Liver (tissue), 9 donors: ENCODE data around the gene TAS2R9. TPM values are rescaled to one million over a fixed set of nuclear protein-coding genes. Genes with fewer than 3 reads are reported as not detected.

Experiments
- DNase-seq: peaks from one replicate; pipeline ENCODE4 v3.0.0-alpha.2; 2017; ENCODE audit warnings: low spot score
- H3K27ac ChIP-seq, 2 donors: one replicate each; pipeline ENCODE4 v1.7.0; 2013; ENCODE audit warnings: inconsistent platforms in 2 of 2, low read length in 2 of 2, control low read depth in 1 of 2, low read depth in 1 of 2, mild to moderate bottlenecking in 1 of 2
- H3K27me3 ChIP-seq, 4 donors: one replicate each; pipeline versions ENCODE4 v1.6.1 to v1.7.0; 2013; ENCODE audit warnings: low read length in 3 of 4, inconsistent platforms in 1 of 4, mild to moderate bottlenecking in 1 of 4, moderate library complexity in 1 of 4; ENCODE audit not compliant: control insufficient read depth in 4 of 4, insufficient read depth in 4 of 4
- H3K36me3 ChIP-seq, 4 donors: one replicate each; pipeline versions ENCODE4 v1.6.1 to v1.7.0; 2013; ENCODE audit warnings: low read length in 3 of 4, mild to moderate bottlenecking in 3 of 4, low read depth in 1 of 4, moderate library complexity in 1 of 4; ENCODE audit not compliant: control insufficient read depth in 4 of 4, insufficient read depth in 3 of 4
- H3K4me1 ChIP-seq, 4 donors: one replicate each; pipeline versions ENCODE4 v1.6.1 to v1.7.0; 2013; ENCODE audit warnings: low read length in 3 of 4, mild to moderate bottlenecking in 3 of 4, moderate library complexity in 1 of 4; ENCODE audit not compliant: control insufficient read depth in 4 of 4, insufficient read depth in 4 of 4
- H3K4me3 ChIP-seq, 3 donors: one replicate each; pipeline versions ENCODE4 v1.6.1 to v1.7.0; 2013; ENCODE audit warnings: low read length in 3 of 3, control low read depth in 1 of 3, low read depth in 1 of 3, mild to moderate bottlenecking in 1 of 3
- H3K9ac ChIP-seq, 2 donors: one replicate each; pipeline ENCODE4 v1.7.0; 2013; ENCODE audit warnings: low read length in 2 of 2, mild to moderate bottlenecking in 2 of 2, moderate library complexity in 2 of 2, control low read depth in 1 of 2, low read depth in 1 of 2
- H3K9me3 ChIP-seq, 4 donors: one replicate each; pipeline versions ENCODE4 v1.6.1 to v1.7.0; 2013; ENCODE audit warnings: low read length in 3 of 4; ENCODE audit not compliant: control insufficient read depth in 4 of 4
- EGR1 ChIP-seq, 2 donors: IDR thresholded peaks; 2 replicates each; pipeline ENCODE4 v1.6.1; 2016 to 2018; ENCODE audit warnings: antibody characterized with exemption in 2 of 2, low read depth in 2 of 2
- FOXA1 ChIP-seq: IDR thresholded peaks from 2 replicates; pipeline ENCODE4 v1.6.1; 2016; ENCODE audit warnings: antibody characterized with exemption
- FOXA2 ChIP-seq: IDR thresholded peaks from 2 replicates; pipeline ENCODE4 v1.6.1; 2016; ENCODE audit warnings: antibody characterized with exemption
- GABPA ChIP-seq, 2 donors: IDR thresholded peaks in 1 of 2; conservative IDR thresholded peaks in 1 of 2; 2 replicates each; pipeline ENCODE4 v1.6.1; 2016; ENCODE audit warnings: antibody characterized with exemption in 2 of 2, mild to moderate bottlenecking in 1 of 2, moderate library complexity in 1 of 2
- HNF4A ChIP-seq, 2 donors: conservative IDR thresholded peaks; 2 replicates each; pipeline ENCODE4 v1.6.1; 2016; ENCODE audit warnings: antibody characterized with exemption in 2 of 2, mild to moderate bottlenecking in 2 of 2
- HNF4G ChIP-seq: IDR thresholded peaks from 2 replicates; pipeline ENCODE4 v1.6.1; 2016; ENCODE audit warnings: antibody characterized with exemption
- JUND ChIP-seq, 2 donors: IDR thresholded peaks; 2 replicates each; pipeline ENCODE4 v1.6.1; 2016; ENCODE audit warnings: antibody characterized with exemption in 2 of 2
- MAX ChIP-seq: IDR thresholded peaks from 2 replicates; pipeline ENCODE4 v1.6.1; 2016; ENCODE audit warnings: antibody characterized with exemption
- NR2F2 ChIP-seq: IDR thresholded peaks from 2 replicates; pipeline ENCODE4 v1.6.1; 2016; ENCODE audit warnings: antibody characterized with exemption
- RAD21 ChIP-seq, 2 donors: IDR thresholded peaks; 2 replicates each; pipeline ENCODE4 v1.6.1; 2016; ENCODE audit warnings: antibody characterized with exemption in 2 of 2, mild to moderate bottlenecking in 2 of 2
- REST ChIP-seq: IDR thresholded peaks from 2 replicates; pipeline ENCODE4 v1.6.1; 2016; ENCODE audit warnings: antibody characterized with exemption, mild to moderate bottlenecking
- RXRA ChIP-seq, 2 donors: IDR thresholded peaks; 2 replicates each; pipeline ENCODE4 v1.6.1; 2017 to 2018; ENCODE audit warnings: antibody characterized with exemption in 2 of 2, mild to moderate bottlenecking in 1 of 2
- SP1 ChIP-seq: IDR thresholded peaks from 2 replicates; pipeline ENCODE4 v1.6.1; 2018; ENCODE audit warnings: antibody characterized with exemption, mild to moderate bottlenecking
- TAF1 ChIP-seq: conservative IDR thresholded peaks from 2 replicates; pipeline ENCODE4 v1.6.1; 2016; ENCODE audit warnings: antibody characterized with exemption, mild to moderate bottlenecking
- YY1 ChIP-seq: IDR thresholded peaks from 2 replicates; pipeline ENCODE4 v1.6.1; 2016; ENCODE audit warnings: antibody characterized with exemption, mild to moderate bottlenecking
- WGBS: extraction: QIAGEN DNeasy Blood & Tissue Kit; methylation state at CpG from one replicate; pipeline ENCODE4 v1.1.7; 2013; 5-methylcytosine and 5-hydroxymethylcytosine counted together
- polyA plus RNA-seq, 2 donors: library from polyadenylated mRNA; stranded (reverse) in 1 of 2; unstranded in 1 of 2; fragments of 200-250 nt in 1 of 2; fragments of >200 nt in 1 of 2; fragmentation: Nextera tagmentation in 1 of 2; extraction: Ambion mirVana in 1 of 2; gene quantifications; one replicate each; pipeline versions ENCODE4 v1.2.1 to v1.2.3, GENCODE V29; 2013 to 2015
- total RNA-seq, 2 donors: library from RNA; depleted of rRNA; stranded (reverse); fragments of >200 nt; gene quantifications; one replicate each; pipeline ENCODE4 v1.2.3, GENCODE V29; 2014
- TF ChIP-seq, protein P1 (sequence below): fragments of 150-350 bp; IDR thresholded peaks from 2 replicates; pipeline ENCODE4 v1.5.1; 2017; ENCODE audit warnings: improper control_type of control experiment, low read depth, low read length; ENCODE audit not compliant: missing input control
- TF ChIP-seq, protein P2 (sequence below): IDR thresholded peaks from 2 replicates; pipeline ENCODE4 v1.6.1; 2016; ENCODE audit warnings: antibody characterized with exemption
- TF ChIP-seq, protein P3 (sequence below): IDR thresholded peaks from 2 replicates; pipeline ENCODE4 v1.6.1; 2016; ENCODE audit warnings: antibody characterized with exemption
- donor health status: healthy.
- donor health status: healthy.
- donor health status: healthy.
- donor health status: healthy.
- donor health status: healthy.

The TAS2R9 gene
- total and polyA plus RNA-seq, 4 donors = 0.33 TPM; not detected in 3

DNA sequence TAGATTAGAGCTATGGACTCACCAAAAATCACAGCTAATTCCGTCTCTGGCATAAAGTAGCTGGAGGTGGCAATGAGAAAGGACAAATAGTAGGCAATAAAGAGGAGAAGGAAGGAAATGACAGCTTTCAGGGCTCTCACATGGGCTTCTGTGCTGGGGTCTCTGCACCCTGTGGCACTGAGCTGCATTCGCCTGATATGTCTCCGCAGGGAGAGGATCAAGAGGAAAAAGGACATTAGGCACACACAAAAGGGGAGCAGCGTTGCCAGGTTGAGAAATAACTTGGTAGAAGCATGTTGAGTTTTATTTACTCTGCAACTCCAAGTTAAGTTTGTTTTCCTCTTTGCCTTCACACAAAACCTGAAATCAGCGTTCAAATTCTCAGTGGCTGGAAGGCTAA is 8.2 kb downstream of the TAS2R9 start:
- H3K36me3 ChIP-seq = no peaks in the 10 kb centered on the region
- no peak overlapping the region for H3K4me3 ChIP-seq
- no peaks in the 10 kb centered on the region for H3K27me3 ChIP-seq
- H3K9ac ChIP-seq = no peak overlapping the region
- no peaks in the 10 kb centered on the region for H3K9me3 ChIP-seq
- 43% methylated on average over 5 of the region's 5 CpGs for WGBS
- no peaks in the 10 kb centered on the region for H3K4me1 ChIP-seq
- H3K27ac ChIP-seq = no peak overlapping the region
- TF ChIP-seq TAF1 (no peak), HNF4G (no peak), FOXA2 (no peak), HNF4A (conservative IDR thresholded peaks at IDR 0.05) (no peak), RAD21 (IDR thresholded peaks at IDR 0.05) (no peak), NR2F2 (no peak), SP1 (no peak), MAX (no peak), JUND (IDR thresholded peaks at IDR 0.05) (no peak), EGR1 (IDR thresholded peaks at IDR 0.05; ENCODE audit: low read depth in 2 of 2) (no peak), RXRA (IDR thresholded peaks at IDR 0.05) (no peak), FOXA1 (no peak), GABPA (IDR thresholded peaks at IDR 0.05 in 1 of 2, conservative IDR thresholded peaks at IDR 0.05 in 1 of 2) (no peak), REST (no peak), YY1 (no peak)
- TF ChIP-seq, protein P1, sequence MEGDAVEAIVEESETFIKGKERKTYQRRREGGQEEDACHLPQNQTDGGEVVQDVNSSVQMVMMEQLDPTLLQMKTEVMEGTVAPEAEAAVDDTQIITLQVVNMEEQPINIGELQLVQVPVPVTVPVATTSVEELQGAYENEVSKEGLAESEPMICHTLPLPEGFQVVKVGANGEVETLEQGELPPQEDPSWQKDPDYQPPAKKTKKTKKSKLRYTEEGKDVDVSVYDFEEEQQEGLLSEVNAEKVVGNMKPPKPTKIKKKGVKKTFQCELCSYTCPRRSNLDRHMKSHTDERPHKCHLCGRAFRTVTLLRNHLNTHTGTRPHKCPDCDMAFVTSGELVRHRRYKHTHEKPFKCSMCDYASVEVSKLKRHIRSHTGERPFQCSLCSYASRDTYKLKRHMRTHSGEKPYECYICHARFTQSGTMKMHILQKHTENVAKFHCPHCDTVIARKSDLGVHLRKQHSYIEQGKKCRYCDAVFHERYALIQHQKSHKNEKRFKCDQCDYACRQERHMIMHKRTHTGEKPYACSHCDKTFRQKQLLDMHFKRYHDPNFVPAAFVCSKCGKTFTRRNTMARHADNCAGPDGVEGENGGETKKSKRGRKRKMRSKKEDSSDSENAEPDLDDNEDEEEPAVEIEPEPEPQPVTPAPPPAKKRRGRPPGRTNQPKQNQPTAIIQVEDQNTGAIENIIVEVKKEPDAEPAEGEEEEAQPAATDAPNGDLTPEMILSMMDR = no peak
- TF ChIP-seq, protein P2, sequence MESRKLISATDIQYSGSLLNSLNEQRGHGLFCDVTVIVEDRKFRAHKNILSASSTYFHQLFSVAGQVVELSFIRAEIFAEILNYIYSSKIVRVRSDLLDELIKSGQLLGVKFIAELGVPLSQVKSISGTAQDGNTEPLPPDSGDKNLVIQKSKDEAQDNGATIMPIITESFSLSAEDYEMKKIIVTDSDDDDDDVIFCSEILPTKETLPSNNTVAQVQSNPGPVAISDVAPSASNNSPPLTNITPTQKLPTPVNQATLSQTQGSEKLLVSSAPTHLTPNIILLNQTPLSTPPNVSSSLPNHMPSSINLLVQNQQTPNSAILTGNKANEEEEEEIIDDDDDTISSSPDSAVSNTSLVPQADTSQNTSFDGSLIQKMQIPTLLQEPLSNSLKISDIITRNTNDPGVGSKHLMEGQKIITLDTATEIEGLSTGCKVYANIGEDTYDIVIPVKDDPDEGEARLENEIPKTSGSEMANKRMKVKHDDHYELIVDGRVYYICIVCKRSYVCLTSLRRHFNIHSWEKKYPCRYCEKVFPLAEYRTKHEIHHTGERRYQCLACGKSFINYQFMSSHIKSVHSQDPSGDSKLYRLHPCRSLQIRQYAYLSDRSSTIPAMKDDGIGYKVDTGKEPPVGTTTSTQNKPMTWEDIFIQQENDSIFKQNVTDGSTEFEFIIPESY = no peak
- TF ChIP-seq, protein P3, sequence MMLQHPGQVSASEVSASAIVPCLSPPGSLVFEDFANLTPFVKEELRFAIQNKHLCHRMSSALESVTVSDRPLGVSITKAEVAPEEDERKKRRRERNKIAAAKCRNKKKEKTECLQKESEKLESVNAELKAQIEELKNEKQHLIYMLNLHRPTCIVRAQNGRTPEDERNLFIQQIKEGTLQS = no peak
- DNase-seq = no peak
